HG02973 (cell line): ENCODE measurements around the gene SH3RF3.

Source experiments
- ATAC-seq: cut with Tn5 transposase; IDR thresholded peaks from one replicate; pipeline ENCODE4 v1.9.1; 2021; ENCODE audit warnings: moderate library complexity; ENCODE audit not compliant: unreplicated experiment

The SH3RF3 gene

DNA sequence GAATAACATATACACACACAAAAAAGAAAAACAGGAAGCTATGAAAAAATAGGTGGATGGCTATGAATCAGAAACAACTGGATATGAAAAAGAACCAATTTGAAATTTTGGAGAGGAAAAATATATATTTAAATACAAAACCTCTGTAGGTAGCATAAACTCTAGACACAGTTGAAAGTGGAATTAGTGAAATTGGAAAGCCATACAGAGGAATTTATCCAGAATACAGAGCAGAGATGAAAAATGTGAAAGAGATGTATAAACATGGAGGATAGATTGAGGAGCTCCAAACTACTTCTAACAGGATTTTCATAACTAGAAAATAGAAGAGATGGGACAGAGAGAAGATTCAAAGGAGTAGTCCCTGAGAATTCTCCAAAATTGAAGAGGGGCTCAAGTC is 315.9 kb downstream of the SH3RF3 start:
- no peak for ATAC-seq

DNA sequence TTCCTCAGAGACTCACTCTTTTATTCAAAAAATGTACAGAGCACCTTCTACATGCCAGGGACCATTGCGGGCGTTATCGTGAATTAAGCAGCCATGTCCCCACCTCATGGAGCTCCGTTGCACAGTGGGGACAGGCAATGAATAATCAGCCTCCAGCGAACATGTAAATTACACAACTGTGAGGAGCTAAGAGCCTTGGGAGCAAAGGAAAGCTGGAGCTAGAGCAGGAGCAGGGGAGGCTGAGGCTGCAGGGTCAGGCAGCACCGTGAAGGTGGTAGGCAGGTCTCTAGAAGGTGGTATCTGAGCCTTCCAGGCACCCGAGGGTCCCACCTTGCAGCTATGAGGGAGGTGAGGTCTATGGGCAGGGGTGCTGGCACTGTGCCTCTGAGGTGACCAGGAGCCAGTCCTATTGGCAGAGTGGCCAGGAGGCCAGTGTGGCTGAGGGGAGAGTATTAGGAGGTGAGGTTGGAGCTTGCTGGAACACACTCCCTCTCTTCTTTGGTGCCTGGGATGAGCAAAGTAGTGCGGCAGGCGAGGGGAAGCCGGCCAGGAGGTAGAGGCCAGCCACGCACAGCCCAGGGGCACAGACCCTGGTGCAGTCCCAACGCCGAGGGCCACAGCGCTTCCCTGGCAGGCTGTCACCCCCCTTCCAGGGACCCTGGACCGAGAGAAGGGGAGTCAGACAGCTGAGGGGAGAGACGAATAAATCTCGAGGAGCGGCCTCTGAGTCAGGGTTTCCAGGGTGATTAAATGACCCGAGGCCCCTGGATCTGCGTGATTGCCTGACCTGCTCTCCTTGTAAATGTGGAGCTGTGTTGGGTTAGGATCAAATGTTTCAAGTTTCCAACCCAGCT is 317.5 kb downstream of the SH3RF3 start:
- ATAC-seq, result no peak

DNA sequence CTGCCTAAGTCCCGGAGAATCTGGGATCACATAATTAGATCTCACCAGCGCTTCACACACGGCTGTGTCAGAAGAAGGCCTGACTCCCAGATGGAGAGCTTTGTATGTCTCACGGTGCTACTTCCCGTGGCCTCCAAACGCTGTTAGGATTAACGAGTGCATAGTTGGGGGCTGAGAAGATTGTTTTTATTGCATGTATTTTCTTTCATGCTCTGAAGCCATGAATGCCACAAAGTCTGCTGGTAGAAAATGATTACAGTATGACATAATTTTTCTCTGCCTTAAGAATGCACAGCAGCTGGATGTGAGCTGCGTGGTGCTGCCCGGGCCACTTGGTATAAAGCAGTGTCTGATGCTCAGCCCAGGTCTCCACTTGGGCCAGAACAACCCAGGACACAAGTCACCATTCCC is 318.3 kb downstream of the SH3RF3 start:
- no peak for ATAC-seq

DNA sequence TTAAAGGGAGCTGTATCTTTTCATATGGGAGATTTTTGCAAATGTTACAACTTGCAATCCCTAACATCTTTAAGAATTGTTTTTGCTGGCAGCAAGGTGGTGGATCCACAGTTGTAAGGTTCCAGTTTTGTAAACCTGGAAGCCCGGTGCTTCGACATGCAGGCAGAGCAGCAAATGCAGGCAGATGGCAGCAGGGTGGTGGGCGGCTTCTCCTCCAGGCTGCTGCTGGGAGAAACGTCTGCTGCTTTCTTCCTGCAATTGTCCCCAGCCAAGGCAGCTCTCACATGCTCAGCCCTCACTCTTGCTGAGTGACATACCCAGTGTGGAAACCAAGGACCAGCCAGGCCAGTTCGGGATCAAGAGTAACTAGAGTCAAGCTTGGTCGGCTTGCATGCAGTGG is 318.8 kb downstream of the SH3RF3 start:
- no peak for ATAC-seq

DNA sequence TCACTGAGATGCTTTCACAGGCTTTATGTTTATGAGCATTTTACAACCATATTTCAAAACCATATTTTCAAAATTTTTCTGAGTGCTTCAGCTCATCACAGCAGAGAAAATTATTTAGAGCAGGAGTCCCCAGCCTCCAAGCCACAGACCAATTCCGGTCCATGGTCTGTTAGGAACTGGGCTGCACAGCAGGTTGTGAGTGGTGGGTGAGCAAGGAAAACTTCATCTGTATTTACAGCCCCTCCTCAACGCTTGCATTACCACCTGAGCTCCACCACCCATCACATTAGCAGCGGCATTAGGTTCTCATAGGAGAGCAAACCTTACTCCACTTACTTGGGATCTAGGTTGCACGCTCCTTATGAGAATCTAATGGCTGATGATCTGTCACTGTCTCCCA is 319.2 kb downstream of the SH3RF3 start:
- ATAC-seq, result no peak

DNA sequence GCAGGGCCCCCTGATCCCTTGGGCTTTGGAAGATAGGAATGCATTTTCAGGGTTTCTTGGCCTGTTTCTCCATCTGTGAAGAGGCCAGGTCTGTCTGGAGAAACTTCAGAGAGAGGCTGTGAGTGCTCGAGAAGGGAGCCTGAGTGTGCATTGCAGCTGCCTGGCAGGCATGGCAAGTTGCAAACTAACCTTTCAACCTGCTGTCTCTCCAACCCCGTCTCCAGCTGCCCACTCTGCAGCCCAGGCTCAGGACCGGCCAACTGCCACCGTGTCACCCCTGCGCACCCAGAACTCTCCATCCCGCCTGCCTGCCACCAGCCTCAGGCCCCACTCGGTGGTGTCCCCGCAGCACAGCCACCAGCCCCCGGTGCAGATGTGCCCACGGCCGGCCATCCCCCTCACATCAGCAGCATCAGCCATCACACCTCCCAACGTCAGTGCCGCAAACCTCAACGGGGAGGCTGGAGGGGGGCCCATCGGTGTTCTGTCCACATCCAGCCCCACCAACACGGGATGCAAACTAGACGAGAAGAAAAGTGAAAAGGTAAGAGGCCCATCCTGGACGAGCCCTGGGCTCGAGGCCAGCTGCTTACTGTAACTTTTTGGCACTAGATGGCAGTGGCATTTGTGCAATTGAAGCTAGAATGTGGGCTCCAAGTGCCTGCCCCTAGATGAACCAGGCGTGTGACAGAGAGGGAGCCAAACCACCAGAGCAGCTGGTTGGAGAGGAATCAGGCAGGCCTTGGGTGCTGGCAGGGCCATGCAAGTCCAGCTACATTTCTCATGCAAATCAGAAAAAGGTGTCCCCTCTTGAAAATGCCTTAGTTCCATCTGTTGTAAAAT is 320.2 kb downstream of the SH3RF3 start:
- ATAC-seq, result no peak

DNA sequence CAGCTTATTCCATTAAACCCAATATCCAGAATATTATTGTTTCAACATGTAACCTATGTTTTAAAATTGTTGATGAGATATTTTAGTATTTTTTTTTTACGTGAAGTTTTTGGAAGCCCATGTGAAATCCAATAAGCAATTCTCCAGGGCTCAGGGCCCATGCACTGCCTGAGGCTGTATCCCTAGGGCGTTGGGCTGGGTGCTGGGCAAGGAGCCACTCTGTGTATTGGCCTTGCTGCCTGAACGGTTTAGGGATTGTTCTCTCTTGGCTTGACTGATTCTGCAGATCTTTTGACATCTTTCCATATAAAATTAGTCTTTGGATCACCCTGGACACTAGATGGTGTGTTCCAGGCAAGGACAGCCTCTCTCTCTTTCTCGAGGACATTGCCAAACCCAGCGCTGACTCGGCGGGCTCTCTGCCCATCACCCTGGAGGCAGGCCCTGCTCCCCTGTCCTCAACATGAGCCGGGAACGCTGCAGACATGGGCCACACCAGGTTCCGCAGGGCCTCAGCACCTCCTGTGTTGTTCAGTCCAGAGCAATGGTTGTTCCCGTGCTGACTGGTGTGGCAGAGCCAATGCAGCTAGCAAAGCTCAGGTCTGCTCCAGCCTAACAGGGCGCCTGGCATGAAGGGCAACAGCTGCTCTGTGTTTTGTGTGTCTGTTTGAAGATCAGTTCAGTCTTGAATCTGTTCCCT is 321.7 kb downstream of the SH3RF3 start:
- ATAC-seq, result no peak

DNA sequence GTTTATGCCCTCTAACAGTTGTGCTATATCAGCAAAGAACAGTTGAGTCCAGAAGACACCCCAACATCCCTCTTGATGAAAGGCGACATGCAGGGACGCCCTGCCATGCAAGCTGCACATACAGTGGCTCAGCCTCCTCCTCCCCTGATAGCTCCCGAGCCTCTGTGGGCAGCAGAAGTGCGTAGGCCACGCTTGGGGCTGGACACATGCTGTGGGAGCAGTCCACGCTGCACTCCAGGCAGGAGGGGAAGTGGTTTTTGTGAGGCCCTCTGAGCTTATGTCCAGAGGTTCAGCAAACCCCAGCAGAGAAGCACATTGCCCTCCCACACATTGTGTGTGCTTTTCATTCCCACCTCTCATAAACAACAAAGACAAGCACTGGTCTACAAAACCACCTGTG is 322.7 kb downstream of the SH3RF3 start:
- ATAC-seq, result no peak

DNA sequence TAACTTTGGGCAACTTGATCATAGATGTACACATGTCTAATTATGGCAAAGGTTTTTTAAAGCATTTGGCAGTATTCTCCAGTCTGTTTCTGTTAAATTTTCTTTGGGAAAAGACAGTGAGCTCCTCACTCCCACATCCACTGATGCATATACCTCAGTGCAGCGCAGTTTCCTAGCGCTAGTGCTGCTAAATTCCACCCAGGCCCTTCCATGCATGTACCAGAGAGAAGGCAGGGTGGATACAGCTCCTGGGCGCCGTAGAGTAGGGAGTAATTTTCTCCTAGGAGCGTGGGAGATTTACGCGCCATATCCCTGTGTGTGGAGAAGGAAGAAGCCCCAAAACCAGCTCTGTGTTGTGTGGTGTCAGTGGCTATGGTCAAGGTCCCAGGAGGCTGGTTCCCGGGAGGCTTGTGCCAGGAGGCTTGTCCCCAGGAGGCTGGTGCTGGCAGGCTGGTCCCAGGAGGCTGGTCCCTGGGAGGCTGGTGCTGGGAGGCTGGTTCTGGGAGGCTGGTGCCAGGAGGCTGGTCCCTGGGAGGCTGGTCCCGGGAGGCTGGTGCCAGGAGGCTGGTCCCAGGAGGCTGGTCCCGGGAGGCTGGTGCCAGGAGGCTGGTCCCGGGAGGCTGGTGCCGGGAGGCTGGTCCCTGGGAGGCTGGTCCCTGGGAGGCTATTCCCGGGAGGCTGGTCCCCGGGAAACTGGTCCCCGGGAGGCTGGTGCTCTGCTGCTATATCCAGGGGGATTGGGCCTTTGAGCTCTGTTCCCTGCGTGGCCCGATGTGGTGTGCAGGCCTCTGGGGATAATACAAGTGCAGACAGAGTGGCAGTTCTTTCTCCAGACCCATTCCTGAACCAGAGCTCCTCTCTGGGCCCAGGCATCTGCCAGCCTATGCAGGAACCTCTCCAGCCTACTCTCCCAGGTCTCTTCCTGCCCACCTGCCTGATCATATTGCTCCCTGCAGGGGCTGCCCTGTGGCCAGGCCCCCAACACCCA is 323.6 kb downstream of the SH3RF3 start:
- no peak for ATAC-seq

DNA sequence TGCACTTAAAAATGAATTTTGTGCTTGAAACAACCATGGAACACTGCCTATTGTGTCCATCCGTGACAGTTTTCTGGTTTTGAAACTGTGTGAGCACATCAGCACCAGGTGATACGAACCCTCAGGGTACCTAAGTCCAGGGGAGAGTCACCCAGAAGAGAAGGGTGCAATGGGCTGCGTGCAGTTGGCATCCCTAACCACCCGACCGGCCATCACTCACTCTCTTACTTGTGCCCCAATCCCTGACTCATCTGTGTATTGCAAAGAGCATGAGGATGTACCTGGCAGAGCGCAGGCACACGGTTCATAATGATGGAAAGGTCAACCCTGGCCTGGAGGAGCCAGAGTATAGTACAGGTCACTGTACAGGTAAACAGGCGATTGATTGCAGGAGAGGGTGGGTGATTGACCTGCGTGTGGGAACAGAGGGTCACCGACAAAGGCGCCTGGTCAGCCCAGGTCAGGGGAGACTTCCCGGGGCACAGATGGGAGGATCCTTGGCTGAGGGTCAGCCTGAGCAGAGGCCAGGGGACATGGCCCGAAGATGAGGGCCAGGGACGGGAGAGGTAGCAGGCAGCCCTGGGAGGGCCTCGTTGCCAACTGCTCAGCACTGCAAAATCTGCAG is 324.5 kb downstream of the SH3RF3 start:
- ATAC-seq, result no peak

DNA sequence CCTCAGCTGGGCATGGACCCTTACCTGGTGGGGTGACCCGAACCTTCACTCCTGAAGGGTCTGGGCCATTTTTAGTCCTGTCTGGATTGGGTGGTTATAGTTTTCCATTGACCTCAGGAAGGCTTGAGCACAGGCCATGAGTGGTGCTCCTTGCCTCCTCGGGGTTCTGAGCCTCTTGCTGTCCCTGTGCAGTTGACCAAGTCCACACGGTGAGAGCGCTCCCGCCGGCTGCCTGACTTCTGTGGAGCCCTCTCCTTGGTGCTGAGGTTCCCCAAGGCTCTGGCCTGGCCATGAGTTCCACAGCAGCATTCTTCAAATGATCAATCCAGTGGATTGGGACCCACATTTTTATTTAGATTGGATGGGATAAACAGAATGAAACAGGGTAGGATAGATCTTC is 325.3 kb downstream of the SH3RF3 start:
- ATAC-seq, result no peak

DNA sequence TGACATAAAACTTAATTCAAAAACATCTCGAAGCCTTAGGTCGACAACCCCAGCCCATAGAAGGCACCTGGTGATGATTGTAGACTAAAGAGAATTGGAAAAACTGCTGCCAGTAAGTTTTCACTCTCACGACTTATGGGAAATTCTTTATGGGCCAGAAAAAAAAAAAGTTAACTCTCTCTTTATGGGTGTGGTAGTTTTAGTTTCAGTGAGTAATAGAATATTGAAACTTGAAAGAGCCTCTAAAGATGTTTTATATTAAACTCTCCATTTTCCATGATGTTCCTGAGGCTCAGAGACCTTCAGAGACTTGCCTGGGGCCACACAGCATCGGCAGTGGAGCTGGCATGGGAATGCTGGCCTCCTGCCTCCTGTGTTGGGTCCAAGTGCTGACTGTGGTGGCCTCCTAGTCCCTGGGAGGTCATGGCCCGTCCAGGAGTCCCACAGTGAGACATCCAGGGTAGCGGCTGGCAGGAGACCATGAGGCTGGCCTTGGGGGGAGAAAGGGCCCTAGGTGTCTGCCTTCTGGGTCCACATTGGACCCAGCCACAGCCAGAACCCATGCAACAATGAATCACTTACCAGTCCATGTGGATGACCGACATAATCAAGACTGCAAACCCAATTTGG is 325.9 kb downstream of the SH3RF3 start:
- ATAC-seq, result no peak

DNA sequence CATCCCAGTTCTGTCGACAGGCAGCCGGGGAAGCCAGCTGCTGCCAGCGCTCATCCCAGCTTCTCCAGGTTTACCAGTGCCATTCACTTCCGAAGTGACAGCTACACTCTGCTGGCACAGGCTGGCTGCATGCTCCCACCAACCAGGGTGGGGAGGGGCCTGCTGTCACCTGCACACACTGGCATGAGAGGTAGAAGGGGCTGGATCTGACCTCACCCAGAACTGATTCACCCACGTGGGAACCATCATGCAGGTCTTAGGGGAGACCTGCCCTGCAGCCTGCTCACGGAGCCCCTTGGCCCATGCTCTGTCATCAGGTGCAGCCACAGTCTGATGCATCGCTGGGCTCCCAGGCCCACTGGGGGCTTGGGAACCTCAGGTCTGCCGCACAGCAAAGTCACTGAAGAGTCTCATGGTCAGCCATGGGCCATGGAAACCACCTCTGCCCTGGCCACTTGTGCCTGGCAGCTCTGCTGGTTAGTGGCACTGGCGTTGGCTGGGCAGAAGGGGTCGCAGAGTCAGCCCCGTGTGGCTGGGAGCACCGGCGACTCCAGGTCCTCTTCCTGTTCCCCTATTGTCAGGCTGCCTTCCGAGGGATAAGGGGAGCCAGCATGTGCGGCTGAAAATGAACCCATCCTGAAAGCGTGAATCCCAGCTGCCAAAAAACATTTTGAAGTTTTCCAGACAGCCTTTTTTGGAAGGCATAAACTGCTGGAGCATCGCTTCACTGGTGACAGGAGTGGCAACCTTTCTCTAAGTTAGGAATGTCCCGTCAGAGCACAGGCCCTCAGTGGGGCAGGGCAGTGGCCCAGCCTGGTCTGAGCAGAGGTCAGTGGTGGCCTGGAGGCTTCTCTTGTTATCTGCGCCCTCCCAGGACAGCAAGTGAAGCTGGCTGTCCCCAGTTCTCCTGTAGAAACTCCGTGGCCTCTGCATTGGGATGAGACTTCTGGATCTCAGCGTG is 327.0 kb downstream of the SH3RF3 start:
- ATAC-seq, result no peak

DNA sequence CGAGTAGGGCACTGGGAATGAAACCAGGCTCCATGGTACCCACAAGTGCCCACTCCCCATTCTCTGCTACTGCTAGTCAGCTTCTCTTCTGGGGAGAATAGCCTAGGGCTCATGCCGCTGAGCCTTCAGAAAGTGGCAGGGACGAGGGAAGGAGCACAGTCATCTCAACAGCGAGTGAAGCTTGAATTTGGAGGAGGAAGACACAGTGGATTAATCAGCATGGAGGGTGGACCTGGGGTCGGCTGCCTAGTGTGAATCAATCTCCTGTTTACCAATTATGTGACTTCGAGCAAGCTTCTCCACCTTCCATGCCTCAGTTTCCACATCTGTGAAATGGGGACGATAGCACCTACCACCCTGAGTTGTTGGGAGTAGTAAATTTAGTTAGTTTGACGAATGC is 327.8 kb downstream of the SH3RF3 start:
- no peak for ATAC-seq

DNA sequence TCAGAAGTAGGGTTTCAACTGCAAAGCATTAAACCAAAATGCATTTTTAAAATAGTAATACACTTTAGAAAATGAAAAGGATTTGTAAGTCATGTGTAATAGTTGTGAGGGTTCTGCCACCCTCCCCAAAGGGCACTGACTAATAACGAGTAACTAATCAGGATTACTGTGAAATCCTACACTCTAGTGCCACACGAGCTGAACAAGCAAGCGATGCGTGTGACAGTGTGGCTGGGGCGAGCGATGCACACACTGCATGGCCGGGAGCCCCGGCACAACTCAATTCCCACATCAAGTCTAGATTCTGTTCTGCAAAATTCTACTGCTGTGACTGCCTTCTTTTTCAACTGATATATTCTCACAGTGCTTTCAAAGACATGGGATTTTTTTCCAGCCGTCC is 328.4 kb downstream of the SH3RF3 start:
- no peak for ATAC-seq

DNA sequence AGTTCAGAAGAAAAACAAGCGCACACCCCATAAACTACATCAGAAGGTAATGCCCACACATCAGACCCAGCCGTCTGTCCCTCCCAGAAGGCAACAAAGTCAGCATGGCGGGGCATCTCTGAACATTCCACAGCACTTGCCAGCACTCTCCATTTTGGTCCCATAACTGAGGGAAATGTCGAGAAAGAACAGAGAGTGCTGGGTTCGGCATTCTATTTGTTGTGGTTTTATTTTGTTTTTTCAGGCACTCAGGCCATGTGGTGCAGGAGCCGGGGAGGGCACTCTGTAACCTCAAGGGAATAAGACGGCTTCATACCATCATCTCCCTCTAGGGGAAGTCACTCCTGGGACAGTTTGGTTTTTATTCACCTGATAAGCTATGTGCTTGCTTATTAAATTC is 328.8 kb downstream of the SH3RF3 start:
- no peak for ATAC-seq

DNA sequence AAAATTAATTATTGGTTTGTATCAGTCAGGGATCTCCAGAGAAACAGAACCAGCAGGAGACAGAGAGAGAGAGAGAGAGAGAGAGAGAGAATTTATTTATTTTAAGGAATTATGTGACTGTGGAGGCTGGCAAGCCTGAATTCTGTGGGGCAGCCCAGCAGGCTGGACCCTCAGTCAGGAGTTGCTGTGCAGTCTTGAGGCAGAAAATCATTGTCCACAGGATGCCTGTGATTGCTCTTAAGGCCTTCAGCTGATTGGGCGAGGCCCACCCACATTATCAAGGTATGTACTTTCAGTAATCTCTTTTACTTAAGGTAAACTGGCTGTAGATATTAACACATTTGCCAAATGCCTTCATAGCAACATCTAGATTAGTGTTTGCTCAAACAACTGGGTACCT is 329.5 kb downstream of the SH3RF3 start:
- ATAC-seq, result no peak

DNA sequence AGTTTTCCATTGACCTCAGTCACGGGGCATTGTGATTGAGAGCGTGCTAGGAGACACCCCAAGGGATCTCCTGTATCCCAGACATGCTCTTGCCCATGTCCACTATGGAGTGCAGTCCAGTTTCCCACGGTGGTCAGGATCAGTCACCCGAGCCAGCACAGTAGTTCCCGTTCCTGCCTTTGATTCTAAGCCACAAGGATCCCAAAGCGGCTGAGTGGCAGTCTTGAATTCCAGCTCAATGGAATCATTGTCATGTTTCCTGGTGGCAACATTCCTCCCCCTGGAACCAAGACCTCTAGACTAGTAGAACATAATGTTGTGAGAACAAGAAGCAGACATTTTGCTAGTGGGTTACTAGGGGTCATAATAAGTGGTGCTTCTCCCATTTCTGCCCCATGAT is 330.5 kb downstream of the SH3RF3 start:
- ATAC-seq, result no peak
